Central memory CD8-positive, alpha-beta T cell (primary cell): Measurements from ENCODE around the gene RUNX1.
A peak's percentile ranks its signal among the peaks of the same experiment; 100 is the strongest.

Source experiments
- ATAC-seq: fragments of 150-1000 bp; cut with Tn5 transposase; replicated peaks from 2 replicates; pipeline ENCODE4 v1.10.0; 2022; ENCODE audit warnings: mild to moderate bottlenecking, moderate FRiP score, moderate number of reproducible peaks; ENCODE audit not compliant: poor library complexity, severe bottlenecking; ENCODE audit errors: extremely low read depth
- DNase-seq, 2 donors: peaks; one replicate each; pipeline ENCODE4 v3.0.0; 2021; ENCODE audit warnings: low spot score in 2 of 2
- H3K27ac Mint-ChIP-seq: one replicate; pipeline ENCODE4 v1.8.0; 2022; ENCODE audit warnings: low read depth, mild to moderate bottlenecking, moderate library complexity, mixed read lengths
- H3K27me3 Mint-ChIP-seq: one replicate; pipeline ENCODE4 v1.8.0; 2022; ENCODE audit warnings: mixed read lengths
- H3K36me3 Mint-ChIP-seq: one replicate; pipeline ENCODE4 v1.8.0; 2022; ENCODE audit warnings: mild to moderate bottlenecking, moderate library complexity, mixed read lengths; ENCODE audit not compliant: insufficient read depth
- H3K4me1 Mint-ChIP-seq: one replicate; pipeline ENCODE4 v1.8.0; 2022; ENCODE audit warnings: mixed read lengths
- H3K4me3 Mint-ChIP-seq: one replicate; pipeline ENCODE4 v1.8.0; 2022; ENCODE audit warnings: mild to moderate bottlenecking, moderate library complexity, mixed read lengths
- H3K9me3 Mint-ChIP-seq: one replicate; pipeline ENCODE4 v1.8.0; 2022; ENCODE audit warnings: mixed read lengths

Gene RUNX1

DNA sequence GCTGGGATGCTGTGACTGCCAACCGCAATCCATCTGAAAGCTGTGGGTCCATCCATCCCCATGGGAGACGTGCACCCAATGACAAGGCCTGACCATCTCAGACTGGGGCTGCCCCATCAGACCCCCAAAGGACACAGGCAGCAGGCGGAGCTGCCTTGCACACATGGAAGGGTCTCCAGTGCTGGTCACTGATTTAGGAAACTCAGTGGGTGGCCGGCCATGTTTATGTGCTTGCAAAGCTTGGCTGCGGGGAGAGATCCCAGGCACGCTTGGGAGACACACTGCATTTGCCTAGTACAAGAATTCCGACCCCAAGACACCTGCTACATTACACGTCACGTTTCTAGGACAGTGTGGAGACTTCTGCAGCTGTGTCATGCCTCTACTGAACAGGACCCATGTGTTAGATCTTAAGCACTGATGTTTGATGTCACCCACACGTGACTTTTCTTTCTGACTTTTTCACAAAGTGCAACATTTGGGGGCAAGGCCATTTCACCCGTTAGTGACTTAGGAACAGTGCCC lies 198.9 kb downstream of the RUNX1 start:
- no peak for ATAC-seq
- no peaks in the 10 kb centered on the region for H3K9me3 Mint-ChIP-seq
- H3K27ac Mint-ChIP-seq, result no peak overlapping the region
- DNase-seq, result no peak
- no peak overlapping the region for H3K4me3 Mint-ChIP-seq
- H3K36me3 Mint-ChIP-seq, result peaks cover 33% of the 10 kb centered on the region
- no peaks in the 10 kb centered on the region for H3K27me3 Mint-ChIP-seq
- peaks cover 29% of the 10 kb centered on the region for H3K4me1 Mint-ChIP-seq

DNA sequence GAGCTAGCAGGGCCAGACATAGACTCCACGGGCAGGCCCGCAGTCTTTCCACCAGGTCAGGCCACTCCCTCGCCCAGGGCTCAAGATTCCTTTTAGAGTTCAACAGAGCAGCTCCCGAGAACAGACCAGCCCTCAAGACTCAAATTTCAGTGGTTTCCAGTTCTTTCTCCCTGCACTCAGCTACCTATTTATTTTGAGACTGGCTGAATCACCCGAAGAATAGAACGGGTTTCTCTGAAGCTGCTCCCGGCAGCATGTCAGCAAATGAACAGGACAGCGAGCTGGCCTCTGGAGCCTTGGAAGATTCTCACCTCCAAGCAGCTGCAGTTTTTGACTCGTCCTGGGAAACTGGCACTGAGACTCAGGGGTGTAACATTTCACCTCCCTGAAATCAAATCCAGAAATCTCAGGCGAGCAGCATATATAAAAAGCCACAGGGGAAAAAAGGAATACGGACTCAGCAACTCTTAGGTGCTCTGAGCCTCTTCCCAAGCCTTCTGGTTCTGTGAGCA lies 202.4 kb downstream of the RUNX1 start:
- no peak for DNase-seq
- Mint-ChIP-seq H3K4me3 (peak overlapping the region; percentile 4), H3K27me3 (no peaks in the 10 kb centered on the region)

DNA sequence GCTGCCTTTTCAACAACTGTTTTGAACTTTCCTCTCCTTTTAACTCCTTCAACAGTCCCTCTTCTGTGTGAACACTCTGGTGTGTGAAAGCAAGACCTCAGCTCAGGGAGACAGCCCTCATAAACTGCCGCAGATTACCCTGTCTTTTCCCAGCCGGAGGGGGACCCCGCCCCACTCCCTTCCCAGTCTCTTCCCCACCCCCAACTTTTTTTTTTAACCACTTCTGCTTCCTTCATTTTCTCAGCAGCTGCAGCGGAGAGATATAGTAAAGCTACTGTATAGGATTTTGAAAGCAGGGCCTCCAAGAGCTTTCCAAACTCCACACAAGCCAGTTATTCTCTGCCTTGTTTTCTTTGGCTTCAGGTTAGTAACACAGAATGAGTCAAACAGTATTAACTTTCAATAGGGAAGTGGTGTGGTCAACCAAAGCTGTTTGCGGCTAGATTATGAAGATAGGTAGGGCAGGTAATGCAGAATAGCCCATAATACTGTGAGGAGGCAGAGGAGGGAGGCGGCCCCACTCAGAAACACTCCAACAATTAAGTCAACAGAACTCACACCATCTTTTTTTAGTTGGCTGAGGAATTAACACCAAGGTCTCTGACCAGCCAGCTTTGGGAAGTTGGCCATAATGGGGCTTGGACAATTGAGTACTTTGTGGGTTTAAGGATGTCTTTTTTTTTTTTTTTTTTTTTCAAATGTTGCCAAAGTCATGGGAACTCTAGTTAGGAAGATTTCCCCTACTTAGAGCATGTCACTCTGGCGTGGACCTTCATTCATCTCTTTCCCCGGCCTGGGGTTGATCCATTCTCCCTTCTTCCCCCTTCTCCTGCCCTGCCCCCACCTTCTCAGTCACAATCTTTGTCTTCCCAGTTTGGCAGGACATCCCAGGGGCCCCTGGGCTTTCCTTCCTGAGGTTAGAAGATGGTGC lies 203.3 kb downstream of the RUNX1 start:
- peak; percentile 67 for ATAC-seq
- peak overlapping the region; percentile 4 for H3K4me3 Mint-ChIP-seq
- H3K36me3 Mint-ChIP-seq, result peaks cover 25% of the 10 kb centered on the region
- H3K27ac Mint-ChIP-seq, result peak overlapping the region; percentile 47
- no peaks in the 10 kb centered on the region for H3K27me3 Mint-ChIP-seq
- DNase-seq, result no peak
- peaks cover 38% of the 10 kb centered on the region for H3K4me1 Mint-ChIP-seq
- no peaks in the 10 kb centered on the region for H3K9me3 Mint-ChIP-seq

More for the DNA sequence above, 202.4 kb downstream of the RUNX1 start:
- Mint-ChIP-seq H3K27ac (no peak overlapping the region), H3K9me3 (no peaks in the 10 kb centered on the region), H3K4me1 (peaks cover 37% of the 10 kb centered on the region), H3K36me3 (peaks cover 27% of the 10 kb centered on the region)
- ATAC-seq, result no peak

DNA sequence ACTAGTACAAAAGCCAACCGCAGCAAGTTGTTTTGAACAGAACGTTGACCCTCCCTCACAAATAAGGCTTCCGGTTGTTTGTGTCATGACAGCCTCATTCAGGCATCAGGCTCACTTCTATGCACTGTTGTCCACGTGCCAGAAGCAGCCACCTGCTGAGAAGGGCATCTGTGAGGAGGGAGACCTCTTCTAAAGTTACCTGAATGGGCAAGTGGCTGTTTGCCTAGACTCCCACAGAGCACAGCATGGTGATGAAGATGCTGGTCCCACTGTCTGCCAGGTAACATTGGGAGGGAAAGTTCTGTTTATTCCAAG lies 204.2 kb downstream of the RUNX1 start:
- Mint-ChIP-seq H3K4me3 (no peak overlapping the region), H3K36me3 (peaks cover 33% of the 10 kb centered on the region), H3K9me3 (no peaks in the 10 kb centered on the region), H3K27ac (peak overlapping the region; percentile 47), H3K27me3 (no peaks in the 10 kb centered on the region), H3K4me1 (peaks cover 47% of the 10 kb centered on the region)
- no peak for DNase-seq
- no peak for ATAC-seq

DNA sequence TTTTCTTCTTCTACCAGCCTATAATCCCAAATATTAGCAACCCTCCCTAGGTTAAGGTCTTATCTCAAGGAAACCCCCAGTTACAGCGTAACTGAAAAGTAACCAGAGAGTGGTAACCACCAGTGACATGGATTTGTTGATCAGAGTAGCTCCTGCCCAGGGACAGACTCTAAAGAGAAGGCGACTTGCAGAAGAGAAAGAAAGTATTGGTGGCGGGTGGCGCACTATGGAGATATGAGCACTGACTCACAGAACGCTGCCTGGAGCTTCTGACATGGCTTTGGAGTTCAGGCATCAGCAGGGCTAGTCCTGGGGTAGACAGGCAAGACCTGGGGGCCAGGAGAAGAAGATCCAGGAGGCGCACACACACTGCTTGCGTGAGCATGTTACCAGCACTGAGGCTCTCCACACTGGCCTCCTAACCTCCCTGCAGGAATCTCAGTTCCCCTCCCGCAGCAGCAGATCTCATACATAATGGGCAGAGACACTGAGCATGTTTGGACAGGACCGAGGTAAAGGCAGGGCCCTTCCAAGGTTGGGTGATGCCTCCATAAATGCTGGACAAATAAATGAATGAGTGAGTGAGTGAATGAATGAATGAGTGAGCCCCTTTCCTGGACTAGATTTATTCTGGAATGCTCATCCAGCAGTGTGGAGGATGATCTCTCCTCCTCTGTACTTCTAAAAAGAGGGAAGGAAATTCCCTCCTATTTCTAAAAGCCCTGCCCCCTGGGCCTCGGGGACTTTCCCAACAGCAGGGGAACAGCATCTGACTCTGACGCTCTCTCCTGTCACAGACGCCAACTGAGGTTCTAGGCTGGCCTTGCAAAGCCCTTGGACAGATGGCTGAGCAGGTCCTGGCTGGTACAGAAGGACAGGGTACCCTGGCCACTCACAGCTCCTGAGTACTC lies 204.8 kb downstream of the RUNX1 start:
- H3K27ac Mint-ChIP-seq, result peak overlapping the region; percentile 47
- H3K4me1 Mint-ChIP-seq, result peaks cover 53% of the 10 kb centered on the region
- no peaks in the 10 kb centered on the region for H3K9me3 Mint-ChIP-seq
- H3K36me3 Mint-ChIP-seq, result peaks cover 34% of the 10 kb centered on the region
- no peak for DNase-seq
- H3K27me3 Mint-ChIP-seq, result no peaks in the 10 kb centered on the region
- no peak for ATAC-seq
- H3K4me3 Mint-ChIP-seq, result no peak overlapping the region

DNA sequence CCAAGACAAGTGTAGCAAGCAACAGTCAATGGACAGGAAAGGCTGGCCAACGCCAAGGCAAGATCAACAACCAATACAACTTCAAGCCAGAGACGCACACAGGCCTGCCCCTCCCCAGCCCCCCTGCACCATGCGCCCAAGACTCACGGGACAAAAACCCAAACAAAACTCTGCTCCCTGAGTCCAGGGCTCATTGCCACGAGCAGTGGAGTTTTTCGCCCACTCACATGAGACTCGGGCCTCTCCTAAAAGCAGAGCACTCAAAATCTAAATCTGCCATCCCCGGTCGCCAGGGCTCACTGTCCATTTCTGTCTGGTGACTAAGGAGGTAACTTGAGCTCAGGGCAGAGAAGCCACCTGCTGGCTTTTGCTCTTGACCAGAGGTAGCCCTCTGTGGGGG lies 205.5 kb downstream of the RUNX1 start:
- DNase-seq (no peak), ATAC-seq (no peak)
- Mint-ChIP-seq H3K27me3 (no peaks in the 10 kb centered on the region), H3K36me3 (peaks cover 35% of the 10 kb centered on the region), H3K27ac (no peak overlapping the region), H3K4me3 (no peak overlapping the region), H3K4me1 (peaks cover 58% of the 10 kb centered on the region), H3K9me3 (no peaks in the 10 kb centered on the region)

DNA sequence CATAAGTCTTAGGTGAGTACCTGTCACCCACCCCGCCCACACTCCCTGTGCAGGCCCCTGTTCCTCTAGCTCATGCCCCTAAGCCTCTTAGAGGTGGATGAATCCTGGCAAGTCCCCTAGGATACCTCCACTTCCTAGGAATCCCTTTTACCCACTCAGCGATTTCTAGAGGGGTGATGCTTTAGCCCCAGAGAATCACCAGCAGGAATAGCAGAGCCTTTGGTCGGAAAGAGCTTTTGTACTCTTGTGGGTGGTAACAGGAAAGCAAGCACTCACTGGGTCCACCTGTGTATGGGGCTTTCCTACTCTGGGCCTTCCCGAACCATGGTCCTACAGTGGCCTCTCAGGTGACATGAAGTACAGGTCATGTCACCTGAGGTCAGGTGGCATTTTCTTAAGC lies 207.9 kb downstream of the RUNX1 start:
- H3K36me3 Mint-ChIP-seq, result peaks cover 37% of the 10 kb centered on the region
- no peak overlapping the region for H3K4me3 Mint-ChIP-seq
- DNase-seq (no peak), ATAC-seq (no peak)
- no peaks in the 10 kb centered on the region for H3K27me3 Mint-ChIP-seq
- no peak overlapping the region for H3K27ac Mint-ChIP-seq
- H3K9me3 Mint-ChIP-seq, result no peaks in the 10 kb centered on the region
- H3K4me1 Mint-ChIP-seq, result peaks cover 54% of the 10 kb centered on the region

DNA sequence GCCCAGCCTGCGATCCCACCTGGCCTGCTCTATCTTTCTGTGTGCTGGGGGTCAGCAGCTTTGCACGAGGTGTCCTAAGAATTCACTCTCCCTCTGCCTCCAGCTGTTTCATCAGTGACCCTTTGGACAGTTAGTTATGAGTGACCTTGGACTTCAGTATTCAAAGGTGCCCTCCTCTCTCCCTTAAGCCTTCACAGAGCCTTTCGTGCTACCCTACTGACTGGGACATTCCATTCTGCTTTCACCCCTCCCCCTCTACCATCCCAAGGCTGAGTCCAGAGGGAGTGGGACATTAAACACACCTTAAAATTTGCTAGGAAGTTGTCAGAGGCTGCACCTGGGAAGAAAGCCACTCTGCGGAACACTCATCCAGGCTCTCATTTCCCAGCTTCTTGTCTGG lies 208.4 kb downstream of the RUNX1 start:
- Mint-ChIP-seq H3K4me1 (peaks cover 54% of the 10 kb centered on the region), H3K27me3 (no peaks in the 10 kb centered on the region), H3K27ac (peak overlapping the region; percentile 74), H3K4me3 (no peak overlapping the region), H3K9me3 (no peaks in the 10 kb centered on the region), H3K36me3 (peaks cover 35% of the 10 kb centered on the region)
- ATAC-seq (no peak), DNase-seq (no peak)

DNA sequence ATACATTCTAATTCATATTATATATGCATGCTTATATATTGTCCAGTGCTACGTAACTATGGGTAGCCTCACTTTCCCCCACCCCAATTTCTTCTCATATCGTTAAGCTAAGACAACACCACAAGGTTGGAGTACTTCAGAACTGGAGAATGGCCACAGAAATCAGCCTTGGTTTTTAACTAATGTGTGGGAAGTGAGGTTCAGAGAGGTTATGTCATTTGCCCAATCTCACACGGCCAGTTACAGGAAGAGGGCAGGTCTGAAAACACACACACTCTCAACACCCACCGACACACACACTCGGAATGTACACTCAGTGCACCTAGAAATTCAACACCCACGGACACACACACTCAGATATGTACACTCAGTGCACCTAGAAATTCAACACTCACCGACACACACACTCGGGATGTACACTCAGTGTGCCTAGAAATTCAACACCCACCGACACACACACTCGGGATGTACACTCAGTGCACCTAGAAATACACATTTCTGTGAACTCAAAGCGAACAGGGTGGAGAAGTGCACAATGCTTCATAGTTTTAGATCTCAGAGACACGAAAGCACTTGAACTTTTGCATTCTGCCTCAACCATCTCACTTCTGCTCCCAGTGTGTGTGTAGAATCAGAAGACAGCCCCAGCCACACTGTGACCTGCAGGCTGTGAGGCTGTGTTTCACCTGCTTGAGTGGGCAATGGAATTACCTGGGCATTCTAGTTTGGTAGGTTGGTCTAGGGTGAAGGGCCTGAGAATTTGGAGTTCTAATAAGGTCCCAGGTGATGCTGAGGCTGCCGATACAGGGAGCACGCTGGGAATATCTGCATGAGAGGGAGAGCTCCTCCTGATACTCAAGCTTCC lies 209.9 kb downstream of the RUNX1 start:
- H3K4me1 Mint-ChIP-seq, result peaks cover 53% of the 10 kb centered on the region
- H3K27ac Mint-ChIP-seq, result no peak overlapping the region
- no peak for ATAC-seq
- H3K9me3 Mint-ChIP-seq, result no peaks in the 10 kb centered on the region
- H3K4me3 Mint-ChIP-seq, result no peak overlapping the region
- no peaks in the 10 kb centered on the region for H3K27me3 Mint-ChIP-seq
- peaks cover 41% of the 10 kb centered on the region for H3K36me3 Mint-ChIP-seq
- no peak for DNase-seq

DNA sequence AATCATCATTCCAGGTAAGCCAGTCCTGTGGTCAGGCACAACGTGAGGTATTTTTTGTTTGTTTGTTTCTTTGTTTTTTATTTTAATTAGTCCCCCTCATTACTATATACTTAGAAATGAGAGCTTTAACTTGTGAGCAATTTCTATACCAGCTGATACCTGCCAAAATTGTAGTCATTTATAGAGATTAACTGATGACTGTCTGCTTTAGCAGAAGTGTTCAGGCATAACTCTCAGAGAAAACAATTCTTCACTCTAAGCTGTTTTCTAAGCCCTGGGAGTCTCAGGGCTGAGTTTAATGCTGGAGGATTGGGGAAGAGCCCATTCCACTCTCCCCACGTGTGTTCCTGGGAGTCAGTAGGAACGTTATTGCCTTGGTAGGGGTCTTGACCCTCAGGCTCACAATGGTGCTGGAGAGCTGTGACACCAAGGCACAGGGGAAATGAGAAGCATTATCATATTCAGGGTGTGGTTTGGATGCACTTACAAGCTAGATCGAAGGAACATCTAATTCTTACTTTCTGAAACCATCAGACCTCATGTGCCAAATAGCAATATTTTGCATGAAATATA lies 212.1 kb downstream of the RUNX1 start:
- Mint-ChIP-seq H3K4me1 (peaks cover 42% of the 10 kb centered on the region), H3K27me3 (no peaks in the 10 kb centered on the region), H3K36me3 (peaks cover 43% of the 10 kb centered on the region), H3K4me3 (no peak overlapping the region), H3K9me3 (no peaks in the 10 kb centered on the region), H3K27ac (no peak overlapping the region)
- no peak for ATAC-seq
- DNase-seq, result no peak

DNA sequence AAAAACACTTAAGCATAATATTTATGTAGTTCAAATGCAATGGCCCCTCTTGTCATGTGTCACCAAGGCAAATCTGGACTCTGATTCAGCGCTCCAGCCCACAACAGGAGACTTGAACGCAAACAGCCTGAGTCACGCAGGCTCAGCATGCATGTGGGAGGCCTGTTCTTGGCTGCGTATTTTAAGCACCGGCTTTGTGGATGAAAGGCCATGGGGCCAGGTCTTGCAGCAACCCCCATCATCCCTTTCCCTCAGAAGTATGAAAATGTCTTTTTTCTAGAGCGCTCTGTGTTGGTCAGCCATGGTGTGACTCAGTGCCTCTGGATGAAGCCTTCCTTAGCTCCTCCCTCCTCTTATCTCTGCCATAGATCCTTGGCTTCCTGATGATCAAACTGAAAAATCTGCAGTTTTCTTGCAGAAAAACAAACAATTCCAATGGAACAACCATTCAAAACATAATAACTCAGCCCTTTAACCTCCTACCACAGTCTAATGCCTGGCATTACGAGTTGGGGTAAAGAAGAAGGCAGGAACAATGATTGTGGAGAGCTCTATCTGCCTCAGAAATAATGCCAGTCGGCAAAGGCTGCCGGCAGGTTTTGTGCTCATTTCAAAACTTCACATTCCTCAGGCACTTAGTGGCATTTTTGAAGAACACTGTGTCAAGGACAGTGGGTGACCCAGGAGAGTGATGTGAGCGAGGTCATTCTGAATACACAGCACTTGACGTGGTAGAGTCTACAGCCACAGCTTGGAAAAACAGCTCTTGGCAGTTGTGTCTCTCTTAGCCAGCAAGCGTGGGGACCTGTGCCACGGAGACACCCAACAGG lies 212.8 kb downstream of the RUNX1 start:
- H3K9me3 Mint-ChIP-seq, result no peaks in the 10 kb centered on the region
- DNase-seq (no peak), ATAC-seq (no peak)
- H3K36me3 Mint-ChIP-seq, result peaks cover 42% of the 10 kb centered on the region
- peaks cover 42% of the 10 kb centered on the region for H3K4me1 Mint-ChIP-seq
- H3K4me3 Mint-ChIP-seq, result no peak overlapping the region
- peak overlapping the region; percentile 69 for H3K27ac Mint-ChIP-seq
- no peaks in the 10 kb centered on the region for H3K27me3 Mint-ChIP-seq
